ENCODE measurements around the gene SLC37A2. TPM values are rescaled to one million over a fixed set of nuclear protein-coding genes. Genes with fewer than 3 reads are reported as not detected.

SLC37A2 gene
- total RNA-seq, 1 experiment from 2014 or later = not detected

GRCh38 chr11:125085301-125086081 lies 22.4 kb downstream of the SLC37A2 start:
- POLR2A ChIA-PET (ENCODE audit: low non-redundant PET) = no interaction called here
- TF ChIP-seq EZH2 (IDR thresholded peaks at IDR 0.05; ENCODE audit: borderline replicate concordance, low read depth, low read length, poor library complexity, severe bottlenecking) (no peak), CTCF (conservative IDR thresholded peaks at IDR 0.05; ENCODE audit: low read depth, low read length) (peak; percentile 25; the same call in 1 of the 2 replicates)
- no peak for DNase-seq (ENCODE audit: low spot score)
- H3K9me3 ChIP-seq (ENCODE audit: low read depth, low read length, poor library complexity, severe bottlenecking) = no peaks in the 10 kb centered on the region
- no peak overlapping the region for H3K4me3 ChIP-seq (ENCODE audit: low read depth, low read length, poor library complexity, severe bottlenecking)
- intact Hi-C loops (cut with micrococcal nuclease; ENCODE audit: unreplicated experiment) = no loop called here
- CTCF ChIA-PET = no interaction called here
- no peak overlapping the region for H3K27ac ChIP-seq (ENCODE audit: low read depth, low read length, poor library complexity, severe bottlenecking)
- no peaks in the 10 kb centered on the region for H3K27me3 ChIP-seq (replicated peaks; ENCODE audit: insufficient read depth, low read depth, low read length, poor library complexity)
- BruUV-seq (replicated peaks) = no TSS peak
- H3K4me1 ChIP-seq (ENCODE audit: insufficient read depth, low read length, poor library complexity, severe bottlenecking) = no peaks in the 10 kb centered on the region
- H3K36me3 ChIP-seq (ENCODE audit: insufficient read depth, low read length, poor library complexity, severe bottlenecking) = no peaks in the 10 kb centered on the region

- no peaks in the 10 kb centered on the region for H3K4me1 ChIP-seq (ENCODE audit: insufficient read depth, low read length, poor library complexity, severe bottlenecking)
- no peak overlapping the region for H3K27ac ChIP-seq (ENCODE audit: low read depth, low read length, poor library complexity, severe bottlenecking)
- TF ChIP-seq CTCF (conservative IDR thresholded peaks at IDR 0.05; ENCODE audit: low read depth, low read length) (no peak), EZH2 (IDR thresholded peaks at IDR 0.05; ENCODE audit: borderline replicate concordance, low read depth, low read length, poor library complexity, severe bottlenecking) (no peak)
- ChIA-PET POLR2A (ENCODE audit: low non-redundant PET) (no interaction called here), CTCF (no interaction called here)
- intact Hi-C loops (cut with micrococcal nuclease; ENCODE audit: unreplicated experiment) = no loop called here
- H3K4me3 ChIP-seq (ENCODE audit: low read depth, low read length, poor library complexity, severe bottlenecking) = no peak overlapping the region
- DNase-seq (ENCODE audit: low spot score) = no peak
- BruUV-seq (replicated peaks) = no TSS peak
- no peaks in the 10 kb centered on the region for H3K9me3 ChIP-seq (ENCODE audit: low read depth, low read length, poor library complexity, severe bottlenecking)
- H3K27me3 ChIP-seq (replicated peaks; ENCODE audit: insufficient read depth, low read depth, low read length, poor library complexity) = no peaks in the 10 kb centered on the region
- no peaks in the 10 kb centered on the region for H3K36me3 ChIP-seq (ENCODE audit: insufficient read depth, low read length, poor library complexity, severe bottlenecking)
These were observed 23.7 kb downstream of the SLC37A2 start for GRCh38 chr11:125086633-125087296.

- no peaks in the 10 kb centered on the region for H3K4me1 ChIP-seq (ENCODE audit: insufficient read depth, low read length, poor library complexity, severe bottlenecking)
- H3K27me3 ChIP-seq (replicated peaks; ENCODE audit: insufficient read depth, low read depth, low read length, poor library complexity) = no peaks in the 10 kb centered on the region
- no peak overlapping the region for H3K27ac ChIP-seq (ENCODE audit: low read depth, low read length, poor library complexity, severe bottlenecking)
- no peak overlapping the region for H3K4me3 ChIP-seq (ENCODE audit: low read depth, low read length, poor library complexity, severe bottlenecking)
- no peak for DNase-seq (ENCODE audit: low spot score)
- no peaks in the 10 kb centered on the region for H3K9me3 ChIP-seq (ENCODE audit: low read depth, low read length, poor library complexity, severe bottlenecking)
- intact Hi-C loops (cut with micrococcal nuclease; ENCODE audit: unreplicated experiment) = no loop called here
- no peak for TF ChIP-seq EZH2 (IDR thresholded peaks at IDR 0.05; ENCODE audit: borderline replicate concordance, low read depth, low read length, poor library complexity, severe bottlenecking)
- no peak for TF ChIP-seq CTCF (conservative IDR thresholded peaks at IDR 0.05; ENCODE audit: low read depth, low read length)
- POLR2A ChIA-PET (ENCODE audit: low non-redundant PET) = no interaction called here
- no TSS peak for BruUV-seq (replicated peaks)
- CTCF ChIA-PET = no interaction called here
- H3K36me3 ChIP-seq (ENCODE audit: insufficient read depth, low read length, poor library complexity, severe bottlenecking) = no peaks in the 10 kb centered on the region
These were observed 25.0 kb downstream of the SLC37A2 start for GRCh38 chr11:125088123-125088522.

Measured in A673 (cell line).